Activated CD8-positive, alpha-beta memory T cell treated with anti-CD3 and anti-CD28 coated beads for 36 hours (primary cell): ENCODE measurements around the gene KRTAP5-9. TPM values are rescaled to one million over a fixed set of nuclear protein-coding genes. Genes with fewer than 3 reads are reported as not detected.
"Not testable (repeated sequence)": the region's sequence is repeated elsewhere in the genome, so short reads cannot be mapped to it uniquely, and the experiment has no call there.

ENCODE experiments used
- CTCF ChIA-PET: fragments of 350-600 bp; sonication (Branson Sonifier 250); formaldehyde crosslinking; loops from one replicate; lab custom pipeline; 2021; ENCODE audit warnings: antibody characterized with exemption; lab: Charles Lee
- POLR2A ChIA-PET: fragments of 350-600 bp; sonication (Branson Sonifier 250); formaldehyde crosslinking; loops from one replicate; lab custom pipeline; 2021; ENCODE audit warnings: antibody characterized with exemption; lab: Charles Lee
- total RNA-seq, 2 experiments: library from RNA; stranded (reverse); gene quantifications; one replicate each; pipeline ENCODE4 v1.2.3, GENCODE V29; 2021

Gene KRTAP5-9
- not detected for total RNA-seq

GRCh38 chr11:71548120-71548519 is at the start of gene KRTAP5-9:
KRTAP5-9 (plus strand) TSS chr11:71548420; CDS start chr11:71548658, 238 bp downstream.
- POLR2A ChIA-PET: no interaction called here
- CTCF ChIA-PET: interaction anchor here (2.0 kb wide), 1 partner anchor 15 kb away, joined by 4 read pairs; no protein-coding TSS in a partner anchor

- CTCF ChIA-PET: no interaction called here
- POLR2A ChIA-PET: no interaction called here
Measured at GRCh38 chr11:71499125-71499524, 49.1 kb upstream of the KRTAP5-9 start.

GRCh38 chr11:71499546-71499945 is 48.7 kb upstream of the KRTAP5-9 start:
- CTCF ChIA-PET: no interaction called here
- POLR2A ChIA-PET: no interaction called here

GRCh38 chr11:71500601-71501021 is 47.6 kb upstream of the KRTAP5-9 start:
- ChIA-PET POLR2A (no interaction called here), CTCF (no interaction called here)

- POLR2A ChIA-PET: no interaction called here
- CTCF ChIA-PET: no interaction called here
Measured at GRCh38 chr11:71501071-71501985, 46.9 kb upstream of the KRTAP5-9 start.

GRCh38 chr11:71502026-71502425 is 46.2 kb upstream of the KRTAP5-9 start:
- ChIA-PET CTCF (no interaction called here), POLR2A (no interaction called here)

GRCh38 chr11:71502871-71503435 is 45.3 kb upstream of the KRTAP5-9 start:
- ChIA-PET POLR2A (no interaction called here), CTCF (no interaction called here)

- ChIA-PET POLR2A (no interaction called here), CTCF (no interaction called here)
Measured at GRCh38 chr11:71504531-71504930, 43.7 kb upstream of the KRTAP5-9 start.

GRCh38 chr11:71505001-71505400 is 43.2 kb upstream of the KRTAP5-9 start:
- ChIA-PET POLR2A (no interaction called here), CTCF (no interaction called here)

GRCh38 chr11:71505781-71506180 is 42.4 kb upstream of the KRTAP5-9 start:
- CTCF ChIA-PET: no interaction called here

GRCh38 chr11:71507102-71507501 is 41.1 kb upstream of the KRTAP5-9 start:
- ChIA-PET POLR2A (no interaction called here), CTCF (no interaction called here)

More at GRCh38 chr11:71505781-71506180, 42.4 kb upstream of the KRTAP5-9 start:
- POLR2A ChIA-PET: no interaction called here

GRCh38 chr11:71518506-71519471 is 29.4 kb upstream of the KRTAP5-9 start:
- CTCF ChIA-PET: no interaction called here
- POLR2A ChIA-PET: no interaction called here

GRCh38 chr11:71519546-71519945 is 28.7 kb upstream of the KRTAP5-9 start:
- POLR2A ChIA-PET: no interaction called here
- CTCF ChIA-PET: no interaction called here

- ChIA-PET CTCF (no interaction called here), POLR2A (no interaction called here)
Measured at GRCh38 chr11:71525188-71525937, 22.9 kb upstream of the KRTAP5-9 start.

GRCh38 chr11:71525938-71526495 is 22.2 kb upstream of the KRTAP5-9 start:
- POLR2A ChIA-PET: no interaction called here
- CTCF ChIA-PET: no interaction called here

GRCh38 chr11:71526796-71527575 is 21.2 kb upstream of the KRTAP5-9 start, which contains the start of gene KRTAP5-7:
KRTAP5-7 (plus strand) TSS chr11:71527267; CDS start chr11:71527301, 34 bp downstream.
- CTCF ChIA-PET, POLR2A ChIA-PET: not testable (repeated sequence)

- ChIA-PET CTCF (no interaction called here), POLR2A (no interaction called here)
Measured at GRCh38 chr11:71527576-71528210, 20.5 kb upstream of the KRTAP5-9 start.
